Lower lobe of right lung (tissue), 2 donors: ENCODE results near the gene GPC6. TPM values are rescaled to one million over a fixed set of nuclear protein-coding genes. Genes with fewer than 3 reads are reported as not detected.

Experiments
- ATAC-seq, 2 donors: fragments of 200-7000 bp; cut with Tn5 transposase; one replicate each; pipeline ENCODE4 v1.9.1; 2020 to 2022; ENCODE audit warnings: mild to moderate bottlenecking in 2 of 2, moderate library complexity in 2 of 2
- DNase-seq: peaks from one replicate; pipeline ENCODE4 v3.0.0-alpha.2; 2020
- H3K27ac ChIP-seq: fragments of 200-600 bp; one replicate; pipeline ENCODE4 v1.8.0; 2022
- H3K27me3 ChIP-seq: fragments of 200-600 bp; one replicate; pipeline ENCODE4 v1.8.0; 2022; ENCODE audit warnings: low read depth
- H3K36me3 ChIP-seq: fragments of 200-600 bp; one replicate; pipeline ENCODE4 v1.8.0; 2022; ENCODE audit warnings: mild to moderate bottlenecking
- H3K4me1 ChIP-seq: fragments of 200-600 bp; one replicate; pipeline ENCODE4 v1.8.0; 2022
- H3K4me3 ChIP-seq: fragments of 200-600 bp; one replicate; pipeline ENCODE4 v1.8.0; 2022; ENCODE audit warnings: mild to moderate bottlenecking
- H3K9me3 ChIP-seq: fragments of 200-600 bp; one replicate; pipeline ENCODE4 v1.8.0; 2022
- intact Hi-C: fragments of 100-400 bp; cut with DNase I; formaldehyde crosslinking; loops from one replicate; pipeline ENCODE4 v1.11.0; 2022
- total RNA-seq: library from RNA; stranded (reverse); fragmentation: NEBNext Ultra II Directional; extraction: Animal tissue kit (Norgen Biotek cat#: 25700); gene quantifications from one replicate; pipeline ENCODE4 v1.2.1, GENCODE V29; 2021
- TF ChIP-seq, protein P1 (sequence below): fragments of 200-600 bp; IDR thresholded peaks from one replicate; pipeline ENCODE4 v1.8.0; 2022; ENCODE audit warnings: antibody characterized with exemption, mild to moderate bottlenecking
- donor health status: DM: no; HTN: yes; CAD: no; lungs with severe emphysema.

The GPC6 gene
- total RNA-seq, 1 donor from 2014 or later = 5.5 TPM

GRCh38 chr13:93409816-93410215 is 183.2 kb downstream of the GPC6 start:
- TF ChIP-seq, protein P1, sequence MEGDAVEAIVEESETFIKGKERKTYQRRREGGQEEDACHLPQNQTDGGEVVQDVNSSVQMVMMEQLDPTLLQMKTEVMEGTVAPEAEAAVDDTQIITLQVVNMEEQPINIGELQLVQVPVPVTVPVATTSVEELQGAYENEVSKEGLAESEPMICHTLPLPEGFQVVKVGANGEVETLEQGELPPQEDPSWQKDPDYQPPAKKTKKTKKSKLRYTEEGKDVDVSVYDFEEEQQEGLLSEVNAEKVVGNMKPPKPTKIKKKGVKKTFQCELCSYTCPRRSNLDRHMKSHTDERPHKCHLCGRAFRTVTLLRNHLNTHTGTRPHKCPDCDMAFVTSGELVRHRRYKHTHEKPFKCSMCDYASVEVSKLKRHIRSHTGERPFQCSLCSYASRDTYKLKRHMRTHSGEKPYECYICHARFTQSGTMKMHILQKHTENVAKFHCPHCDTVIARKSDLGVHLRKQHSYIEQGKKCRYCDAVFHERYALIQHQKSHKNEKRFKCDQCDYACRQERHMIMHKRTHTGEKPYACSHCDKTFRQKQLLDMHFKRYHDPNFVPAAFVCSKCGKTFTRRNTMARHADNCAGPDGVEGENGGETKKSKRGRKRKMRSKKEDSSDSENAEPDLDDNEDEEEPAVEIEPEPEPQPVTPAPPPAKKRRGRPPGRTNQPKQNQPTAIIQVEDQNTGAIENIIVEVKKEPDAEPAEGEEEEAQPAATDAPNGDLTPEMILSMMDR = no peak
- no peak overlapping the region for H3K27ac ChIP-seq
- ATAC-seq (no peak), DNase-seq (no peak)
- intact Hi-C loops = no loop called here
- H3K36me3 ChIP-seq = no peaks in the 10 kb centered on the region
- no peaks in the 10 kb centered on the region for H3K9me3 ChIP-seq
- no peaks in the 10 kb centered on the region for H3K27me3 ChIP-seq
- H3K4me3 ChIP-seq = no peak overlapping the region
- no peaks in the 10 kb centered on the region for H3K4me1 ChIP-seq

DNA sequence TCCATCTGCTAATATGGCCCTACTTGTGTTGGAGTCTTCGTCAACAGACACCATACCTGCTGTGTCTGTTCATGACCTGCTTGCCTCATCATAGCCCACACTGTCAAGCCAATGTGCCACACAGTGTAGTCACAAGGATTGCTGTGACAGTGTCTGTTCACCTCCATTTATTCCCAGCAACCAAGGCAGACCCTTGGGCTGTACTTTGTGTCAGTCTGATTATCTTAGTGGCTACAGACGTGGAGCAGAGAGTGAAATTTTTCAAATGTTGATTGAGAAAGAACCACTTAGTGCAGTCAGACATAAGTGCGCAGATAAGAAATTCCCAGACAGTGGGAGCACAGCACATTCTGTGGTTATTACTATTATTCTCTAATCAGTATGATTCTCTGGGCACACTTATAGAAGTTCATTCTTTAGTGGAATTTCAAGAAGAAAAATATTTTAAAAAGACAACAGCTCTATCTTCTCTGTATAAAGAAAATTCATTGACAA is 184.6 kb downstream of the GPC6 start:
- ATAC-seq = peak in 1 of 2 donors; percentile 19
- TF ChIP-seq, protein P1 = no peak
- no peak for DNase-seq
- H3K4me1 ChIP-seq = no peaks in the 10 kb centered on the region
- H3K9me3 ChIP-seq = no peaks in the 10 kb centered on the region
- H3K36me3 ChIP-seq = no peaks in the 10 kb centered on the region
- no peak overlapping the region for H3K27ac ChIP-seq
- intact Hi-C loops = no loop called here
- H3K4me3 ChIP-seq = no peak overlapping the region
- H3K27me3 ChIP-seq = no peaks in the 10 kb centered on the region

DNA sequence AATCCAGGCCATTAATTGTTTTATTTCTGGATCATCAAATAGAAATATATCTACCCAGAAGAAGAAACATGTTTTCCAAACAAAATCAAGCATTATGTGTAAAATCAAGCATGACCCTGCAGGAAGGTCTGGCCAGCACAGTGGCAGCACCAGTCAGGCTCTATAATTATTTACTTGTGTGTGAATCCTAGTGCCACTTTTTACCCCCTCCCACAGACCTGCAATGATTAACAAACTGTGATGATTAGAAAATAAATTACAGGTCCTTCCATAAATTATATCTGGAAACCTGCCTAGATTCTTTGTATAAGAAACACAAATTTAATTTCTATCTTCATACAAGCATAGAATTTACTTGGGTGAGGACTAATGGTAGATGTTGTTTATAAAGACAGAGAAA is 186.1 kb downstream of the GPC6 start:
- no peaks in the 10 kb centered on the region for H3K36me3 ChIP-seq
- intact Hi-C loops = no loop called here
- no peak overlapping the region for H3K4me3 ChIP-seq
- H3K9me3 ChIP-seq = no peaks in the 10 kb centered on the region
- no peaks in the 10 kb centered on the region for H3K27me3 ChIP-seq
- no peak for DNase-seq
- H3K27ac ChIP-seq = no peak overlapping the region
- no peaks in the 10 kb centered on the region for H3K4me1 ChIP-seq
- TF ChIP-seq, protein P1 = no peak
- no peak for ATAC-seq

GRCh38 chr13:93413972-93414717 is 187.5 kb downstream of the GPC6 start:
- no peak for ATAC-seq

DNA sequence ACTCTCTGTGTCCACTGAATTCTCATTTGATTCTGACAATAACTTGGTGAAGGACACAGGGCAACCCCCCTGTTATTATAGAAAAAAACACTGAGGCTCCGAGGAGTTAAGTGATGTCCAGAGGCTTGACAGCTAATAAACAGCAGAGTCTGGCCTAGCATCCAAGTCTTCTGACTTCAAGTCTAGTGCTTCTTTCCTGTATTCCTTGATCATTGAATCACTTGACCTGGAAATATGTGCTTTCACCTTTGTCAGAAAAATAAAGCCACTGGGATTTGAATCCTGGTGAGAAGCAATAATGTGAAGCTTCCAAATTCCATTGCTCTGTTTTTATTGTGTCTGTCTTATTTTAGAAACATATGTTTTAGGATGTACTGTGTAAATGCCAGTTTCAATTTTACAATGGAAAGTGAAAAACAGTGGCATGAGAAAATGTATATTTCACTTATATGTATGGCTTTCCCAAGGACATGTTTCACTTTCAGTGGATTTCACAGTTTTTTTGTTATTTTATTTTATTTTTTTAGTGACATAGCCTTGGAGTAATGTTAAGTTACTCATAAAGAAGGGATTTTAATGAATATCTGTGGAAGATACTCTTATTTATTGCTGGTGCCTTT is 190.2 kb downstream of the GPC6 start:
- TF ChIP-seq, protein P1 = no peak
- Histone ChIP-seq H3K9me3 (no peaks in the 10 kb centered on the region), H3K4me1 (no peaks in the 10 kb centered on the region), H3K27me3 (no peaks in the 10 kb centered on the region), H3K27ac (no peak overlapping the region), H3K4me3 (no peak overlapping the region), H3K36me3 (no peaks in the 10 kb centered on the region)
- no peak for ATAC-seq
- no peak for DNase-seq
- intact Hi-C loops = no loop called here

More at GRCh38 chr13:93413972-93414717, 187.5 kb downstream of the GPC6 start:
- Histone ChIP-seq H3K36me3 (no peaks in the 10 kb centered on the region), H3K27me3 (no peaks in the 10 kb centered on the region), H3K9me3 (no peaks in the 10 kb centered on the region), H3K27ac (no peak overlapping the region), H3K4me1 (no peaks in the 10 kb centered on the region), H3K4me3 (no peak overlapping the region)
- intact Hi-C loops = no loop called here
- TF ChIP-seq, protein P1 = no peak
- no peak for DNase-seq
